M059J (cell line): ENCODE data around the gene TDP1. TPM values are rescaled to one million over a fixed set of nuclear protein-coding genes. Genes with fewer than 3 reads are reported as not detected.

Source experiments
- total RNA-seq: library from RNA; depleted of rRNA; stranded (reverse); fragments of >200 nt; shearing (Covaris generic); gene quantifications from 2 replicates; pipeline ENCODE4 v1.2.3, GENCODE V29; 2014; rRNA removed

The TDP1 gene
- total RNA-seq, 1 experiment from 2014 or later: 34.8 TPM

Other genes with a start within 250 kb of the TDP1 start
- gene EFCAB11, start 1.2 kb upstream of the TDP1 start, total RNA-seq: 11.9 and 27.0 TPM in 2 replicates
- 0.05 and 0.25 TPM in 2 replicates for gene KCNK13, start 106.1 kb downstream of the TDP1 start, total RNA-seq